ENCODE results near the gene ARSG.
A peak's percentile ranks its signal among the peaks of the same experiment; 100 is the strongest.

Gene ARSG

GRCh38 chr17:68378268-68379176 lies 87.2 kb downstream of the ARSG start:
- DNase-seq (ENCODE audit: low spot score): peak; percentile 85

GRCh38 chr17:68379177-68379510 lies 87.8 kb downstream of the ARSG start:
- DNase-seq (ENCODE audit: low spot score): no peak

GRCh38 chr17:68379692-68380677 lies 88.7 kb downstream of the ARSG start:
- no peak for DNase-seq (ENCODE audit: low spot score)

- DNase-seq (ENCODE audit: low spot score): peak; percentile 86
Observed at GRCh38 chr17:68381076-68381900, 90.0 kb downstream of the ARSG start.

GRCh38 chr17:68382582-68383085 lies 91.3 kb downstream of the ARSG start:
- DNase-seq (ENCODE audit: low spot score): no peak

GRCh38 chr17:68383120-68383442 lies 91.8 kb downstream of the ARSG start:
- no peak for DNase-seq (ENCODE audit: low spot score)

GRCh38 chr17:68383443-68384321 lies 92.4 kb downstream of the ARSG start:
- peak; percentile 89 for DNase-seq (ENCODE audit: low spot score)

- no peak for DNase-seq (ENCODE audit: low spot score)
Observed at GRCh38 chr17:68384471-68384870, 93.2 kb downstream of the ARSG start.

- no peak for DNase-seq (ENCODE audit: low spot score)
Observed at GRCh38 chr17:68384941-68385340, 93.6 kb downstream of the ARSG start.

- no peak for DNase-seq (ENCODE audit: low spot score)
Observed at GRCh38 chr17:68385490-68386215, 94.4 kb downstream of the ARSG start.

- no peak for DNase-seq (ENCODE audit: low spot score)
Observed at GRCh38 chr17:68387435-68388218, 96.3 kb downstream of the ARSG start.

GRCh38 chr17:68389041-68389440 lies 97.7 kb downstream of the ARSG start:
- no peak for DNase-seq (ENCODE audit: low spot score)

GRCh38 chr17:68390888-68391545 lies 99.7 kb downstream of the ARSG start:
- no peak for DNase-seq (ENCODE audit: low spot score)

GRCh38 chr17:68391561-68392268 lies 100.4 kb downstream of the ARSG start:
- no peak for DNase-seq (ENCODE audit: low spot score)

- no peak for DNase-seq (ENCODE audit: low spot score)
Observed at GRCh38 chr17:68394608-68395331, 103.5 kb downstream of the ARSG start.

GRCh38 chr17:68396226-68397107 lies 105.2 kb downstream of the ARSG start:
- DNase-seq (ENCODE audit: low spot score): peak; percentile 67
